ENCODE results near the gene ZNF638.

DNA sequence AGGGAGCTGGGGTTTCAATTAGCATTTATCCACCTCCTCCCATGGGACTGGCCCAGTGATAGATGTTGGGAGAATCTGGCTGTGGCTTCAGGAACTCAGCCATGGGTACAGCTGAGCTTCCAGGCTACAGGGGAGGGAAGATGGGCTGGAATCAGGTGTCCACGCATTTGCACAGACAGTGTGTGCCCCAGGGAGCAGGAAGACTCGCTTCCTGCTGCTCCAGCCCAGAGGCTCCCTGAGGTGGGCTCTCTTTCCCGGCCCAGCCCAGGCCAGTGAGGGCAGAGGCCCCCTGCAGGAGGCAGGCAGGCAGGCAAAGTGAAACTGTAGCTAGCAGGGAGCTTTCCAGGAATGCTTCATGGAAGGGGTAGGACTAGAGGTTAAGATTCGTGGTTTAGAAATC lies 150.5 kb downstream of the ZNF638 start:
- TF ChIP-seq, protein P1, sequence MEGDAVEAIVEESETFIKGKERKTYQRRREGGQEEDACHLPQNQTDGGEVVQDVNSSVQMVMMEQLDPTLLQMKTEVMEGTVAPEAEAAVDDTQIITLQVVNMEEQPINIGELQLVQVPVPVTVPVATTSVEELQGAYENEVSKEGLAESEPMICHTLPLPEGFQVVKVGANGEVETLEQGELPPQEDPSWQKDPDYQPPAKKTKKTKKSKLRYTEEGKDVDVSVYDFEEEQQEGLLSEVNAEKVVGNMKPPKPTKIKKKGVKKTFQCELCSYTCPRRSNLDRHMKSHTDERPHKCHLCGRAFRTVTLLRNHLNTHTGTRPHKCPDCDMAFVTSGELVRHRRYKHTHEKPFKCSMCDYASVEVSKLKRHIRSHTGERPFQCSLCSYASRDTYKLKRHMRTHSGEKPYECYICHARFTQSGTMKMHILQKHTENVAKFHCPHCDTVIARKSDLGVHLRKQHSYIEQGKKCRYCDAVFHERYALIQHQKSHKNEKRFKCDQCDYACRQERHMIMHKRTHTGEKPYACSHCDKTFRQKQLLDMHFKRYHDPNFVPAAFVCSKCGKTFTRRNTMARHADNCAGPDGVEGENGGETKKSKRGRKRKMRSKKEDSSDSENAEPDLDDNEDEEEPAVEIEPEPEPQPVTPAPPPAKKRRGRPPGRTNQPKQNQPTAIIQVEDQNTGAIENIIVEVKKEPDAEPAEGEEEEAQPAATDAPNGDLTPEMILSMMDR (IDR thresholded peaks at IDR 0.05), result no peak
- no peak for TF ChIP-seq ZFX (IDR thresholded peaks at IDR 0.05; ENCODE audit: borderline replicate concordance)
